Measurements from ENCODE around the gene NARS2.
"Not testable (repeated sequence)": the region's sequence is repeated elsewhere in the genome, so short reads cannot be mapped to it uniquely, and the experiment has no call there.

NARS2 gene

GRCh38 chr11:78552139-78552538, 22.5 kb downstream of the NARS2 start:
- in situ Hi-C loops (cut with HindIII; ENCODE audit: low pct_ligation_motif_present, low pct_unique_long_range_greater_than_20kb, low sequenced_read_pairs); DNase-seq: not testable (repeated sequence)

- no peak for DNase-seq
- in situ Hi-C loops (cut with HindIII; ENCODE audit: low pct_ligation_motif_present, low pct_unique_long_range_greater_than_20kb, low sequenced_read_pairs), result no loop called here
Measured at GRCh38 chr11:78551066-78551465, 23.6 kb downstream of the NARS2 start.

- no peak for DNase-seq
- in situ Hi-C loops (cut with HindIII; ENCODE audit: low pct_ligation_motif_present, low pct_unique_long_range_greater_than_20kb, low sequenced_read_pairs), result no loop called here
Measured at GRCh38 chr11:78549624-78550409, 24.8 kb downstream of the NARS2 start.

GRCh38 chr11:78548911-78549590, 25.6 kb downstream of the NARS2 start:
- no peak for DNase-seq
- in situ Hi-C loops (cut with HindIII; ENCODE audit: low pct_ligation_motif_present, low pct_unique_long_range_greater_than_20kb, low sequenced_read_pairs), result no loop called here

- in situ Hi-C loops (cut with HindIII; ENCODE audit: low pct_ligation_motif_present, low pct_unique_long_range_greater_than_20kb, low sequenced_read_pairs), result no loop called here
- DNase-seq, result no peak
Measured at GRCh38 chr11:78547931-78548705, 26.5 kb downstream of the NARS2 start.

GRCh38 chr11:78542007-78542406, 32.7 kb downstream of the NARS2 start:
- no peak for DNase-seq
- in situ Hi-C loops (cut with HindIII; ENCODE audit: low pct_ligation_motif_present, low pct_unique_long_range_greater_than_20kb, low sequenced_read_pairs), result no loop called here

- DNase-seq, result no peak
- in situ Hi-C loops (cut with HindIII; ENCODE audit: low pct_ligation_motif_present, low pct_unique_long_range_greater_than_20kb, low sequenced_read_pairs), result no loop called here
Measured at GRCh38 chr11:78541537-78541936, 33.1 kb downstream of the NARS2 start.

- DNase-seq, result no peak
- in situ Hi-C loops (cut with HindIII; ENCODE audit: low pct_ligation_motif_present, low pct_unique_long_range_greater_than_20kb, low sequenced_read_pairs), result no loop called here
Measured at GRCh38 chr11:78540256-78540655, 34.4 kb downstream of the NARS2 start.

GRCh38 chr11:78539506-78539905, 35.2 kb downstream of the NARS2 start:
- no peak for DNase-seq
- in situ Hi-C loops (cut with HindIII; ENCODE audit: low pct_ligation_motif_present, low pct_unique_long_range_greater_than_20kb, low sequenced_read_pairs), result no loop called here

- no peak for DNase-seq
- in situ Hi-C loops (cut with HindIII; ENCODE audit: low pct_ligation_motif_present, low pct_unique_long_range_greater_than_20kb, low sequenced_read_pairs), result no loop called here
Measured at GRCh38 chr11:78536933-78537332, 37.7 kb downstream of the NARS2 start.

GRCh38 chr11:78535920-78536319, 38.7 kb downstream of the NARS2 start:
- in situ Hi-C loops (cut with HindIII; ENCODE audit: low pct_ligation_motif_present, low pct_unique_long_range_greater_than_20kb, low sequenced_read_pairs), result no loop called here
- DNase-seq, result no peak

GRCh38 chr11:78535027-78535426, 39.6 kb downstream of the NARS2 start:
- in situ Hi-C loops (cut with HindIII; ENCODE audit: low pct_ligation_motif_present, low pct_unique_long_range_greater_than_20kb, low sequenced_read_pairs), result no loop called here
- DNase-seq, result no peak

GRCh38 chr11:78533399-78533798, 41.3 kb downstream of the NARS2 start:
- DNase-seq, result no peak
- in situ Hi-C loops (cut with HindIII; ENCODE audit: low pct_ligation_motif_present, low pct_unique_long_range_greater_than_20kb, low sequenced_read_pairs), result no loop called here

- in situ Hi-C loops (cut with HindIII; ENCODE audit: low pct_ligation_motif_present, low pct_unique_long_range_greater_than_20kb, low sequenced_read_pairs), result no loop called here
- no peak for DNase-seq
Measured at GRCh38 chr11:78532991-78533390, 41.7 kb downstream of the NARS2 start.

GRCh38 chr11:78526497-78527146, 48.0 kb downstream of the NARS2 start:
- DNase-seq, result no peak
- in situ Hi-C loops (cut with HindIII; ENCODE audit: low pct_ligation_motif_present, low pct_unique_long_range_greater_than_20kb, low sequenced_read_pairs), result no loop called here

GRCh38 chr11:78525720-78526119, 48.9 kb downstream of the NARS2 start:
- DNase-seq, result no peak
- in situ Hi-C loops (cut with HindIII; ENCODE audit: low pct_ligation_motif_present, low pct_unique_long_range_greater_than_20kb, low sequenced_read_pairs), result no loop called here

GRCh38 chr11:78520230-78520629, 54.4 kb downstream of the NARS2 start:
- DNase-seq, result no peak
- in situ Hi-C loops (cut with HindIII; ENCODE audit: low pct_ligation_motif_present, low pct_unique_long_range_greater_than_20kb, low sequenced_read_pairs), result no loop called here

- no peak for DNase-seq
- in situ Hi-C loops (cut with HindIII; ENCODE audit: low pct_ligation_motif_present, low pct_unique_long_range_greater_than_20kb, low sequenced_read_pairs), result no loop called here
Measured at GRCh38 chr11:78516281-78516680, 58.4 kb downstream of the NARS2 start.

GRCh38 chr11:78514922-78515502, 59.7 kb downstream of the NARS2 start:
- DNase-seq, result no peak
- in situ Hi-C loops (cut with HindIII; ENCODE audit: low pct_ligation_motif_present, low pct_unique_long_range_greater_than_20kb, low sequenced_read_pairs), result no loop called here
